Right lobe of liver (tissue), 6 donors: ENCODE measurements around the gene BAHCC1. TPM values are rescaled to one million over a fixed set of nuclear protein-coding genes. Genes with fewer than 3 reads are reported as not detected.

ENCODE experiments used
- ATAC-seq, 4 donors: fragments of 200-7000 bp; cut with Tn5 transposase; one replicate each; pipeline ENCODE4 v1.9.1; 2020; ENCODE audit warnings: mild to moderate bottlenecking in 4 of 4, moderate library complexity in 4 of 4
- DNase-seq, 3 donors: peaks; one replicate each; pipeline ENCODE4 v3.0.0-alpha.2; 2020
- H3K27ac ChIP-seq, 3 donors: fragments of 200-600 bp; one replicate each; pipeline ENCODE4 v1.8.0; 2022
- H3K27me3 ChIP-seq, 2 donors: fragments of 200-600 bp; one replicate each; pipeline ENCODE4 v1.8.0; 2022
- H3K36me3 ChIP-seq, 4 donors: fragments of 200-600 bp; sonication (generic) in 1 of 4; one replicate each; pipeline versions ENCODE4 v1.5.1 to v1.8.0; 2017 to 2022; ENCODE audit warnings: control low read depth in 1 of 4
- H3K4me1 ChIP-seq, 4 donors: fragments of 200-600 bp; sonication (generic) in 1 of 4; one replicate each; pipeline versions ENCODE4 v1.5.1 to v1.8.0; 2017 to 2022; ENCODE audit warnings: control low read depth in 1 of 4
- H3K4me3 ChIP-seq, 3 donors: fragments of 200-600 bp; one replicate each; pipeline ENCODE4 v1.8.0; 2022
- H3K9me3 ChIP-seq, 4 donors: fragments of 200-600 bp; sonication (generic) in 1 of 4; one replicate each; pipeline versions ENCODE4 v1.5.1 to v1.8.0; 2017 to 2022; ENCODE audit warnings: control low read depth in 1 of 4
- POLR2A ChIP-seq: fragments of 450-650 bp; IDR thresholded peaks from one replicate; pipeline ENCODE4 v1.6.1; 2017; ENCODE audit warnings: antibody characterized with exemption, mild to moderate bottlenecking
- WGBS: methylation state at CpG from one replicate; pipeline ENCODE4 v1.1.6; 2018; ENCODE audit warnings: low coverage, low lambda C conversion rate; ENCODE audit not compliant: insufficient coverage; ENCODE audit errors: missing lambda C conversion rate; 5-methylcytosine and 5-hydroxymethylcytosine counted together
- intact Hi-C, 2 donors: fragments of 100-400 bp; cut with DNase I; formaldehyde crosslinking; loops; one replicate each; pipeline versions ENCODE4 v1.11.2 to v1.14.1; 2022
- total RNA-seq, 6 experiments: library from RNA; depleted of rRNA in 2 of 6; stranded (reverse); fragments of >200 nt in 2 of 6; fragmentation: NEBNext Ultra II Directional in 3 of 6; extraction: Animal tissue kit (Norgen Biotek cat#: 25700) in 3 of 6; gene quantifications; one replicate each; pipeline versions ENCODE4 v1.1.0 to v1.2.4, GENCODE V29; 2016 to 2023
- TF ChIP-seq, protein P1 (sequence below), 4 donors: fragments of 200-600 bp in 3 of 4; fragments of 450-650 bp in 1 of 4; IDR thresholded peaks; one replicate each; pipeline versions ENCODE4 v1.5.1 to v1.8.0; 2016 to 2022; ENCODE audit warnings: antibody characterized with exemption in 4 of 4, mild to moderate bottlenecking in 2 of 4
- donor health status: DM: no; HTN: yes; CAD: no.
- donor health status: DM: no; HTN: no; CAD: no.
- donor health status: DM: no; HTN: no; CAD: no.
- donor health status: DM: no; HTN: yes; CAD: no.
- donor health status: DM: no; HTN: yes; CAD: no.

The BAHCC1 gene
- total RNA-seq, 6 experiments from 2014 or later: 2.5 to 6.4 (median 4.9) TPM

GRCh38 chr17:81489998-81490992 lies 95.0 kb downstream of the BAHCC1 start:
- Histone ChIP-seq H3K27ac (no peak overlapping the region), H3K4me1 (peaks cover 0 to 9% (median 0%) of the 10 kb centered on the region in 4 donors), H3K27me3 (no peaks in the 10 kb centered on the region), H3K36me3 (no peaks in the 10 kb centered on the region), H3K9me3 (no peaks in the 10 kb centered on the region), H3K4me3 (no peak overlapping the region)
- DNase-seq (no peak), ATAC-seq (no peak)
- intact Hi-C loops: loop anchor here (10.0 kb wide), 2 partner anchors 105 to 205 kb away; no protein-coding TSS in a partner anchor
- TF ChIP-seq, protein P1, sequence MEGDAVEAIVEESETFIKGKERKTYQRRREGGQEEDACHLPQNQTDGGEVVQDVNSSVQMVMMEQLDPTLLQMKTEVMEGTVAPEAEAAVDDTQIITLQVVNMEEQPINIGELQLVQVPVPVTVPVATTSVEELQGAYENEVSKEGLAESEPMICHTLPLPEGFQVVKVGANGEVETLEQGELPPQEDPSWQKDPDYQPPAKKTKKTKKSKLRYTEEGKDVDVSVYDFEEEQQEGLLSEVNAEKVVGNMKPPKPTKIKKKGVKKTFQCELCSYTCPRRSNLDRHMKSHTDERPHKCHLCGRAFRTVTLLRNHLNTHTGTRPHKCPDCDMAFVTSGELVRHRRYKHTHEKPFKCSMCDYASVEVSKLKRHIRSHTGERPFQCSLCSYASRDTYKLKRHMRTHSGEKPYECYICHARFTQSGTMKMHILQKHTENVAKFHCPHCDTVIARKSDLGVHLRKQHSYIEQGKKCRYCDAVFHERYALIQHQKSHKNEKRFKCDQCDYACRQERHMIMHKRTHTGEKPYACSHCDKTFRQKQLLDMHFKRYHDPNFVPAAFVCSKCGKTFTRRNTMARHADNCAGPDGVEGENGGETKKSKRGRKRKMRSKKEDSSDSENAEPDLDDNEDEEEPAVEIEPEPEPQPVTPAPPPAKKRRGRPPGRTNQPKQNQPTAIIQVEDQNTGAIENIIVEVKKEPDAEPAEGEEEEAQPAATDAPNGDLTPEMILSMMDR (IDR thresholded peaks at IDR 0.05): no peak
- no peak for TF ChIP-seq POLR2A
- WGBS: 50% methylated on average over 8 of the region's 14 CpGs

DNA sequence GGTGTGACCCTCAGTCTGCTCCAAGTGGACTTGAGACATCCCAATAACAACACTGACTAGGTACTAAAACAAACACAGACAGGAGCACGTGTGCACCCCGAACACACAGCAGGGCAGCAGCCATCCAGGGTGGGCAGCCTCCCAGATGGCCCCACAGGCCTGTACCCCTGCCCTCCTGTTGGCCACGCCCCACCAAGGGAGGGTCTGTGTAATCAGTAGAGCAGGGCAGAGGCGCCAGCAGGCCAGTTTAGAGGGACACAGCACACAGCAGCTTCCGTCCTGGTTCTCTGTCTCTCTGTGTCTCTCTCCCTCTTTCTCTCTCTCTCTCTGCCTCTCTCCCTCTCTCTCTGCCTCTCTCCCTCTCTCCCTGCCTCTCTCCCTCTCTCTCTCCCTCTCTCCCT lies 95.9 kb downstream of the BAHCC1 start:
- intact Hi-C loops: no loop called here
- Histone ChIP-seq H3K4me1 (peaks cover 0 to 9% (median 0%) of the 10 kb centered on the region in 4 donors), H3K9me3 (no peaks in the 10 kb centered on the region), H3K27me3 (no peaks in the 10 kb centered on the region), H3K4me3 (no peak overlapping the region), H3K27ac (no peak overlapping the region), H3K36me3 (no peaks in the 10 kb centered on the region)
- no peak for DNase-seq
- TF ChIP-seq POLR2A: no peak
- TF ChIP-seq, protein P1 (IDR thresholded peaks at IDR 0.05): no peak
- whole genome bisulfite sequencing: 10% methylated on average over 2 of the region's 5 CpGs
- no peak for ATAC-seq

GRCh38 chr17:81491761-81492160 lies 96.5 kb downstream of the BAHCC1 start:
- intact Hi-C loops: no loop called here
- ATAC-seq (no peak), DNase-seq (no peak)
- peaks cover 0 to 9% (median 0%) of the 10 kb centered on the region in 4 donors for H3K4me1 ChIP-seq
- H3K27ac ChIP-seq: no peak overlapping the region
- TF ChIP-seq POLR2A: no peak
- TF ChIP-seq, protein P1 (IDR thresholded peaks at IDR 0.05): no peak
- WGBS: 26% methylated on average over 5 of the region's 5 CpGs
- no peaks in the 10 kb centered on the region for H3K9me3 ChIP-seq
- no peak overlapping the region for H3K4me3 ChIP-seq
- H3K36me3 ChIP-seq: no peaks in the 10 kb centered on the region
- H3K27me3 ChIP-seq: no peaks in the 10 kb centered on the region

- H3K9me3 ChIP-seq: no peaks in the 10 kb centered on the region
- 31% methylated on average over 9 of the region's 18 CpGs for WGBS
These were observed 96.9 kb downstream of the BAHCC1 start for GRCh38 chr17:81492202-81492601.

More at GRCh38 chr17:81492202-81492601, 96.9 kb downstream of the BAHCC1 start:
- H3K4me3 ChIP-seq: no peak overlapping the region
- intact Hi-C loops: no loop called here
- no peaks in the 10 kb centered on the region for H3K27me3 ChIP-seq
- H3K27ac ChIP-seq: no peak overlapping the region
- TF ChIP-seq POLR2A: no peak
- TF ChIP-seq, protein P1 (IDR thresholded peaks at IDR 0.05): no peak
- no peak for DNase-seq
- H3K4me1 ChIP-seq: peaks cover 0 to 9% (median 0%) of the 10 kb centered on the region in 4 donors
- ATAC-seq: no peak
- no peaks in the 10 kb centered on the region for H3K36me3 ChIP-seq
